ENCODE data around the gene PRPS2. TPM values are rescaled to one million over a fixed set of nuclear protein-coding genes. Genes with fewer than 3 reads are reported as not detected.

The PRPS2 gene
- total RNA-seq, 1 donor from 2014 or later = 51.7 TPM

DNA sequence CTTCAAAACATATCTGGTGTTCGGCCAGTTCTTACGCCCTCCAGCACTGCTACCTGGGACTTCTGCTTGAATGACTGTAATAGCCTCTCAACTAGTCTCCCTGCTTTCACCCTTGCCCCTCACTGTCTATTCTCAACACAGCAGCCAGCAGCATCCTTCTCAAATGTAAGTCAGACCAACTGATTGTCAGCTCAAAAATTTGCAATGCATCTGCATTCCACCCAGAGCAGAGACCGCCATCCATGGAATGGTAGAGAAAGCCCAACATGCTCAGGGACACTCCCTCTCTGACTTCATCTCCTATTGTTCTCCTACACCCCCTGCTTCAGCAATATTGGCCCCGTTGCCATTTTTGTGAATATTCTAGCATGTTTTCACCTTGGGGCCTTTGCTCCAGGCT, 81.5 kb downstream of the PRPS2 start:
- Mint-ChIP-seq H3K9me3 (peaks cover 13% of the 10 kb centered on the region), H3K27me3 (no peaks in the 10 kb centered on the region), H3K4me1 (ENCODE audit: unreplicated experiment) (no peaks in the 10 kb centered on the region), H3K4me3 (no peak overlapping the region), H3K27ac (no peak overlapping the region), H3K36me3 (no peaks in the 10 kb centered on the region)
- TF ChIP-seq, protein P1, sequence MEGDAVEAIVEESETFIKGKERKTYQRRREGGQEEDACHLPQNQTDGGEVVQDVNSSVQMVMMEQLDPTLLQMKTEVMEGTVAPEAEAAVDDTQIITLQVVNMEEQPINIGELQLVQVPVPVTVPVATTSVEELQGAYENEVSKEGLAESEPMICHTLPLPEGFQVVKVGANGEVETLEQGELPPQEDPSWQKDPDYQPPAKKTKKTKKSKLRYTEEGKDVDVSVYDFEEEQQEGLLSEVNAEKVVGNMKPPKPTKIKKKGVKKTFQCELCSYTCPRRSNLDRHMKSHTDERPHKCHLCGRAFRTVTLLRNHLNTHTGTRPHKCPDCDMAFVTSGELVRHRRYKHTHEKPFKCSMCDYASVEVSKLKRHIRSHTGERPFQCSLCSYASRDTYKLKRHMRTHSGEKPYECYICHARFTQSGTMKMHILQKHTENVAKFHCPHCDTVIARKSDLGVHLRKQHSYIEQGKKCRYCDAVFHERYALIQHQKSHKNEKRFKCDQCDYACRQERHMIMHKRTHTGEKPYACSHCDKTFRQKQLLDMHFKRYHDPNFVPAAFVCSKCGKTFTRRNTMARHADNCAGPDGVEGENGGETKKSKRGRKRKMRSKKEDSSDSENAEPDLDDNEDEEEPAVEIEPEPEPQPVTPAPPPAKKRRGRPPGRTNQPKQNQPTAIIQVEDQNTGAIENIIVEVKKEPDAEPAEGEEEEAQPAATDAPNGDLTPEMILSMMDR (conservative IDR thresholded peaks at IDR 0.05) = no peak
- DNase-seq (ENCODE audit: extremely low spot score, unreplicated experiment) = no peak

Other genes with a start within 250 kb of the PRPS2 start
- gene TLR7, start 75.7 kb downstream of the PRPS2 start, total RNA-seq (ENCODE audit: low replicate concordance) = 0.05 TPM in 1 of 2 replicates, not detected in the other
- gene TLR8, start 115.2 kb downstream of the PRPS2 start, total RNA-seq (ENCODE audit: low replicate concordance) = not detected in 2 replicates
- 1,981 and 2,322 TPM in 2 replicates for gene TMSB4X, start 183.7 kb downstream of the PRPS2 start, total RNA-seq (ENCODE audit: low replicate concordance)

All from type B pancreatic cell (in vitro differentiated cells).